HK-2 (cell line): ENCODE measurements around the gene FXYD3.

Source experiments
- DNase-seq: peaks from one replicate; pipeline ENCODE4 v3.0.0-alpha.2; 2018; ENCODE audit not compliant: unreplicated experiment

FXYD3 gene

GRCh38 chr19:35106291-35106583 is 9.4 kb upstream of the FXYD3 start:
- DNase-seq: no peak

- DNase-seq: no peak
Observed at GRCh38 chr19:35106898-35107541, 8.6 kb upstream of the FXYD3 start.

GRCh38 chr19:35107545-35107944 is 8.1 kb upstream of the FXYD3 start:
- no peak for DNase-seq

- DNase-seq: no peak
Observed at GRCh38 chr19:35108730-35109129, 6.9 kb upstream of the FXYD3 start.

GRCh38 chr19:35109395-35110112 is 6.1 kb upstream of the FXYD3 start:
- no peak for DNase-seq

GRCh38 chr19:35110974-35111373 is 4.6 kb upstream of the FXYD3 start:
- no peak for DNase-seq

GRCh38 chr19:35112995-35113688 is 2.5 kb upstream of the FXYD3 start:
- no peak for DNase-seq

- peak; percentile 48 for DNase-seq
Observed at GRCh38 chr19:35114353-35115176, 1.1 kb upstream of the FXYD3 start.

- no peak for DNase-seq
Observed at GRCh38 chr19:35116072-35116801, 614 bp downstream of the FXYD3 start.

GRCh38 chr19:35117116-35117515 is 1.5 kb downstream of the FXYD3 start:
- DNase-seq: no peak

GRCh38 chr19:35117799-35118198 is 2.2 kb downstream of the FXYD3 start:
- DNase-seq: no peak

GRCh38 chr19:35118268-35119020 is 2.8 kb downstream of the FXYD3 start:
- DNase-seq: no peak

GRCh38 chr19:35119091-35119490 is 3.5 kb downstream of the FXYD3 start:
- no peak for DNase-seq

- no peak for DNase-seq
Observed at GRCh38 chr19:35119578-35120155, 4.0 kb downstream of the FXYD3 start.

- DNase-seq: no peak
Observed at GRCh38 chr19:35120492-35120891, 4.9 kb downstream of the FXYD3 start.

- DNase-seq: no peak
Observed at GRCh38 chr19:35120898-35121297, 5.3 kb downstream of the FXYD3 start.

GRCh38 chr19:35122687-35123551 is 7.3 kb downstream of the FXYD3 start:
- no peak for DNase-seq

- DNase-seq: no peak
Observed at GRCh38 chr19:35123573-35123972, 8.0 kb downstream of the FXYD3 start.
